ENCODE data around the gene TEKT1. TPM values are rescaled to one million over a fixed set of nuclear protein-coding genes. Genes with fewer than 3 reads are reported as not detected.

Gene TEKT1
- total RNA-seq, 4 donors from 2014 or later, result 0.12 to 2.4 TPM; not detected in 2

GRCh38 chr17:6862825-6863224 is 31.3 kb upstream of the TEKT1 start:
- intact Hi-C loops (cut with DNase I; ENCODE audit: low total_unique reads), result no loop called here
- no peak for TF ChIP-seq POLR2A (IDR thresholded peaks at IDR 0.05)
- no peak for TF ChIP-seq CTCF (IDR thresholded peaks at IDR 0.05)
- H3K4me3 ChIP-seq, result no peak overlapping the region

GRCh38 chr17:6862122-6862521 is 30.6 kb upstream of the TEKT1 start:
- DNase-seq, result no peak
- intact Hi-C loops (cut with DNase I; ENCODE audit: low total_unique reads), result no loop called here
- no peak overlapping the region for H3K27ac ChIP-seq
- no peak for TF ChIP-seq POLR2A (IDR thresholded peaks at IDR 0.05)
- no peaks in the 10 kb centered on the region for H3K36me3 ChIP-seq
- no peak overlapping the region for H3K4me3 ChIP-seq
- no peaks in the 10 kb centered on the region for H3K4me1 ChIP-seq
- no peaks in the 10 kb centered on the region for H3K27me3 ChIP-seq
- H3K9me3 ChIP-seq, result no peaks in the 10 kb centered on the region

More at GRCh38 chr17:6862825-6863224, 31.3 kb upstream of the TEKT1 start:
- DNase-seq, result no peak
- no peak overlapping the region for H3K27ac ChIP-seq
- H3K9me3 ChIP-seq, result no peaks in the 10 kb centered on the region
- no peaks in the 10 kb centered on the region for H3K27me3 ChIP-seq
- no peaks in the 10 kb centered on the region for H3K36me3 ChIP-seq
- H3K4me1 ChIP-seq, result no peaks in the 10 kb centered on the region

GRCh38 chr17:6857904-6858303 is 26.4 kb upstream of the TEKT1 start:
- Histone ChIP-seq H3K27ac (no peak overlapping the region), H3K4me1 (no peaks in the 10 kb centered on the region), H3K36me3 (no peaks in the 10 kb centered on the region), H3K27me3 (no peaks in the 10 kb centered on the region), H3K9me3 (no peaks in the 10 kb centered on the region), H3K4me3 (no peak overlapping the region)
- TF ChIP-seq CTCF (IDR thresholded peaks at IDR 0.05), result no peak
- no peak for TF ChIP-seq POLR2A (IDR thresholded peaks at IDR 0.05)
- no peak for DNase-seq
- intact Hi-C loops (cut with DNase I; ENCODE audit: low total_unique reads), result no loop called here

- Histone ChIP-seq H3K36me3 (no peaks in the 10 kb centered on the region), H3K4me3 (no peak overlapping the region), H3K9me3 (no peaks in the 10 kb centered on the region), H3K27ac (no peak overlapping the region), H3K4me1 (no peaks in the 10 kb centered on the region), H3K27me3 (no peaks in the 10 kb centered on the region)
- TF ChIP-seq CTCF (IDR thresholded peaks at IDR 0.05) (no peak), POLR2A (IDR thresholded peaks at IDR 0.05) (no peak)
- intact Hi-C loops (cut with DNase I; ENCODE audit: low total_unique reads), result no loop called here
- no peak for DNase-seq
Measured at GRCh38 chr17:6857336-6857735, 25.8 kb upstream of the TEKT1 start.

GRCh38 chr17:6856051-6856450 is 24.5 kb upstream of the TEKT1 start:
- Histone ChIP-seq H3K9me3 (no peaks in the 10 kb centered on the region), H3K27ac (no peak overlapping the region), H3K36me3 (no peaks in the 10 kb centered on the region), H3K4me1 (no peaks in the 10 kb centered on the region), H3K27me3 (no peaks in the 10 kb centered on the region), H3K4me3 (no peak overlapping the region)
- intact Hi-C loops (cut with DNase I; ENCODE audit: low total_unique reads), result no loop called here
- TF ChIP-seq POLR2A (IDR thresholded peaks at IDR 0.05) (no peak), CTCF (IDR thresholded peaks at IDR 0.05) (no peak)
- DNase-seq, result no peak

All from uterus (tissue), 4 donors.